Right renal cortex interstitium (tissue), 3 donors: ENCODE results near the gene NELL1. TPM values are rescaled to one million over a fixed set of nuclear protein-coding genes. Genes with fewer than 3 reads are reported as not detected.
A peak's percentile ranks its signal among the peaks of the same experiment; 100 is the strongest.

ENCODE experiments used
- DNase-seq, 3 donors: peaks; one replicate each; pipeline ENCODE4 v3.0.0-alpha.2; 2013; ENCODE audit warnings: low read depth in 3 of 3, low spot score in 2 of 3
- polyA plus RNA-seq, 3 donors: library from polyadenylated mRNA; unstranded; fragments of 120-200 nt; gene quantifications; one replicate each; pipeline ENCODE4 v1.2.1, GENCODE V29; 2013; ENCODE audit not compliant: insufficient read length in 3 of 3

The NELL1 gene
- polyA plus RNA-seq: 1 to 10 TPM; 2.8 to 3.8 (median 3.6) TPM

DNA sequence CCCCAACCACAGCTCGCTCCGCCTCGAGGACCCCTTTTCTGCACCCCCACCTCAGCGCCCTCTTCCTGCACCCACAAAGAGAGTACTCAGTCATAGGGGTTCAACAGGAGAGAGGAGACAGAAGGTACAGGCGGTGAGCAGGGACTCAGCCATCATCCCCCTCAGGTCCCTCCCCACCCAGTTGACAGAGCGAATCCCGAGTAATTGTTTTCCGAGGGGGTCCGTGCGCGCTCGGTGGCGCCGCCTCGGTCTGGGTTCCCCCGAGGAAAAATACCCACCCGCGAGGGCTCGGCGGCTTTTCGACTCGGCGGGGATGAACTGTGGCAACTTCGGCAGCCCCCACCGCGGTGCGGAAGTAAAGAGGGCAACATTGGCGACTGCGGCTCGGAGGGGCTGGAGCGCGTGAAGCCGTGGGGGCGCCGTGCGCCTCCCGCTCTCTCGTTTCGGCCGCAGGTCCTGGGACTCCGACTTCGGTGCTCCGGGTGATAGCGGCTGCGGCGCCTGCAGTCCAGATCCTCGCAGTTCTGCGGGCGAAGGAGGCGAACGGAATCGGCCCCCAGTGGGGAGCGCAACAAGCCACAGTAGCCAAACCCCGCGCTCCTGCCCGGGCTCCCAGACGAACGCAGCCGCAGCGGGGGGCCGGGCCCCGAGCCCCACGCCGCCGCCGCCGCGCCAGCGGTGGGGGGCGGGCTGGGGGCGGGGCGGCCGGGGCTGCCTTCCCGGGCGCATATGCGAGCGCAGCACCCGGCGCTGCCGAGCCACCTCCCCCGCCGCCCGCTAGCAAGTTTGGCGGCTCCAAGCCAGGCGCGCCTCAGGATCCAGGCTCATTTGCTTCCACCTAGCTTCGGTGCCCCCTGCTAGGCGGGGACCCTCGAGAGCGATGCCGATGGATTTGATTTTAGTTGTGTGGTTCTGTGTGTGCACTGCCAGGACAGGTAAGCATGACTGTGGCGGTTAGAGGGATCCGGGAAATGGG, at the start of gene NELL1:
NELL1 (plus strand) TSS at position 743 of the 976 bp plus-strand sequence.
- no peak for DNase-seq

DNA sequence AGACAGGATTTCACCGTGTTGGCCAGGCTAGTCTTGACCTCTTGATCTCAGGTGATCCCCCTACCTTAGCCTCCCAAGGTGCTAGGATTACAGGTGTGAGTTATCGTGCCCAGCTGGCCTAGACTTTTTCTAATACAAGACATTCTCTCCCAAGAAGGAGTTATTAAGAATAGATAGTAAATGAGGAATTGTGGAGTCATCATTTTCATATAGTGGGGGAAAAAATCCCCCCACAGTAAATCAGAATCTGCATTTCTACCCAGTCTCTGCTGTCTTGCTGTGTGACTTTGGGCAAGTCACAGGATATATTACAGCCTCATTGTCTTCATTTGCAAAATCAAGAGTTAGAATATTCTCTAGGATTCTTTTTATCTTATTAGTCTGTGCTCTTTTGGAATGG, 48.4 kb upstream of the NELL1 start:
- DNase-seq: no peak

DNA sequence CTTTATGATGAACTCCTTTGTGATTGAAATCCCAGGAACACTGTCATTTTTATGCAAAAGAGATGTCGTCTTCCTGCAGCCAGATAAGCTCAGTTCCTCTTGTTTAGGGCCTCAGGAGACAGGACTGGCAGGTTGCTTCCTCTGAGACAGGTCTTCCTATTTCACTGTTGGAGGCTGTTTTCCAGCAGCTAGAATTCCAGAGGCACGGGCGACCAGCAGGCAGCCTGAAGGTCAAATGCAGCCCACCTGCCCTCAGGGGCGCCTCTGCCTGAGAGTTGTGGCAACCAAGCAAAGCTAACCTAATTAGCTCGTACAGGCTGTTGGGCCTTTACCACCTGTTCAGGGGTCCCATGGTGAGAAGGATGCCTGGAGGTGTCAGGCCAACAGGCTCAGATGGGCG, 47.7 kb upstream of the NELL1 start:
- no peak for DNase-seq

DNA sequence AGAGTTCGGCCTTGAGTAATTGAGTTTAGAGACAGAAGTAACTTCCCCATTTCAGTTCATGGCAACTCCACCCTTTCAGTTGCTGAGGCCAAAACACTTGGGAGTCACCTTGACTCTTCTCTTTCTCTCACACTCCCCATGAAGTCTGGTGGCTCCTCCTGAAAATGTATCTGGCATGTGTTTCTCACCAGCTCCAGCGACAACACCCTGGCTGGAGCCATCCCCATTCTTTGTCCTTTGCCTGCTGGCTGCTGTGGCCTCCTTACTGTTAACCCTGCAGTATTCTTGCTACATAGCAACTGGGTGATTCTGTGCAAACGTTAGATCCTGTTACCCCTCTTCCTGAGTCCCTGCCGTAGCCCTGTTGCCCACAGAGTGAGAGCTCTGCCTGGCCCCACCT, 46.1 kb upstream of the NELL1 start:
- no peak for DNase-seq

GRCh38 chr11:20626279-20626678, 43.1 kb upstream of the NELL1 start:
- DNase-seq: no peak

DNA sequence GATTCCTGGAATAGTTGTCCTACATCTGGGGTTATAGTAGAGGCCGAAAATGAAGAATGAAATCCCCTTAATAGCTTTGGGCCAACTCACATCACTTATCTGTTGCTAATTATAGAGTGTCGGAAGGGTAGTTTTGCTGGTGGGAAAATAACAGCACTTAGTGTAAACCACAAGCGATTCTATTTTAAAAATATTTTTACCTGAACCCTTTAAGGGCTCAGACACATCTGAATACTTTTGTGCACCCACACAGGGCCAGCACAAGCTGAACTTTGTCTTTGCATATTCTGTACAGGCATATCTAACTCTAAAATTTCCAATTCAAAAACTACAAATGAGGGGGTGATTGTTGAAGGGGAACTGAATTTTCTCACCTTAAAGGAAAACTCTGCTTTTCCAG, 42.4 kb upstream of the NELL1 start:
- no peak for DNase-seq

GRCh38 chr11:20627701-20628100, 41.7 kb upstream of the NELL1 start:
- no peak for DNase-seq

DNA sequence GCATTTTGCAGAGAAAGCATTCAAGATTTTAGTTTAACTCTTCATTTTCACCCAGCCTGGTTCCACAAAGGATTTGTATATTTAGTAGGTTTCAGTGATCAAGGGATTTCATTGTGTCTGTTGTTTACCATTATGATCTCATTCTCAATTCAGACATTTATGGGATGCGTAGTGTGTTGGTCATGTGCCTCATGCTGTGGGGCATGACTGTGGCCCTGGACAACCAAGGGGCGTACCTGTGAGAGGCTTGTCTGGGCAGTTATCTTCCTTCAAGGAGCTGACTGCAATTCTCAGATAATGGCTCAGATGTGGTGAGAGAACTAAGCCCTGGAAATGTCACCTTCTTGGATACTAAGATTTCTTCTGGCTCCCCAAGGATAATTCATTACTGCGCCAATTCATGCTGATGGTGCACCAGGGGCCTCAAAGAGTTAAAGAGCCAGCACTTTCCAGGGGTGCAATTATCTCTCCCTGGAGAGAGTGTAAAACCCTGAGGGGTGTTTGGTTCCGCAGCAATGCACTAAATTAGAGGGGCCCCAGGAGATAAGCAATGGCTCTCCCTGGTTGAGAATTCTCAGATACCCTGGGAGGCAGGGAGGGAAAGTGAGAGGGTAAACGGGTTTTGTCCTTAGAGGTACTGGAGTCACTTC, 37.7 kb upstream of the NELL1 start:
- DNase-seq: no peak

GRCh38 chr11:20632169-20632532, 37.2 kb upstream of the NELL1 start:
- no peak for DNase-seq

DNA sequence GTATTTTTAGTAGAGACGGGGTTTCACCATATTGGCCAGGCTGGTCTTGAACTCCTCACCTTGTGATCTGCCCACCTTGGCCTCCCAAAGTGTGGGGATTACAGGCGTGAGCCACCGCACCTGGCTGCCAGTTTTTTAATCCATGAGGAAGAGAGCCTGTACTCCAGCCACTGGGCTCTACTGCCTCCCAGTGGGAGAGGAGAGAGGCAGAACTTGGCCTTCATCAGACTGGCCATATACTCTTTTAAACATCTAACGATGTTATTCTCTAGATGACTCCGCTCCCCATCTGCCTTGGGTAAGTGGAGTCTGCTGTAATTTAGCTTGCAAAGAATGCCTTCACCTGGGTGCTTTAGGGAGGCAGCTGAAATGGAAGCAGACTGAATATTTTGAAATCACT, 35.3 kb upstream of the NELL1 start:
- DNase-seq: no peak

GRCh38 chr11:20634781-20635180, 34.6 kb upstream of the NELL1 start:
- no peak for DNase-seq

- DNase-seq: no peak
These were observed 31.3 kb upstream of the NELL1 start for GRCh38 chr11:20638074-20638473.

GRCh38 chr11:20639688-20640087, 29.7 kb upstream of the NELL1 start:
- no peak for DNase-seq

DNA sequence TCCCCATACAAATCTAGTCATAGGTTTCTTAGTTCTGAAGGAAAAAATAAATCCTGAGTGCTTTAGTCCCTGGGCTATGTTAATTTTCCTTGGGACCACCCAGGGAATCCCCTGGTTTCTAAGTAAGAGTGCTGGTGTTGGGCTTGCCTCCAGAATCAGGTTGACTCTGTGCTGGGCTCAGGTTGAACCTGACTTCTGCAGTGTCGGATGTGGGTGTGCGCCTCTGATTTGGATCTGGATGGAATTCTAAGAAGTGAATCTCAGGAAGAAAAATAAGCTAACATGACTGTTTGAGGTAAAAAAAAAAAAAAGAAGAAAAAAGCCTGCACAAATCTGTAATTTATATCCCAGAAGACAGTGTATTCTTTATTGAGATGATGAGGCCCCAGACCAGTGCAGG, 29.0 kb upstream of the NELL1 start:
- no peak for DNase-seq

DNA sequence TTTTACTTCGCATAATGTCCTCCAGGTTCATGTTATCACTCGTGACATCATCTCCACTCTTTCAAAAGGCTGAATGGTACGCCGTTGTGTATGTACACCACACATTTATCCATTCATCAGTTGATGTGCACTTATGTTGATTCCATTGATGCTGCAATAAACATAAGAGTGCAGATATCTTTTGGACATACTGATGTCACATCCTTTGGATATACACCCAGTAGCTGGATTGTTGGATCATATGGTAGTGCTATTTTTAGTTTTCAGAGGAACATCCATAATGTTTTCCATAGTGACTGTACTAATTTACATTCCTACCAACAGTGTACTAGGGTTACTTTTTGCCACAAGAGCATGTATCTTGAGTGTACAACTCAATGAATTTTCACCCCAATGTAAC, 25.0 kb upstream of the NELL1 start:
- no peak for DNase-seq

GRCh38 chr11:20647976-20648565, 21.3 kb upstream of the NELL1 start:
- DNase-seq: peak in 2 of 3 donors; percentile 37 to 53

DNA sequence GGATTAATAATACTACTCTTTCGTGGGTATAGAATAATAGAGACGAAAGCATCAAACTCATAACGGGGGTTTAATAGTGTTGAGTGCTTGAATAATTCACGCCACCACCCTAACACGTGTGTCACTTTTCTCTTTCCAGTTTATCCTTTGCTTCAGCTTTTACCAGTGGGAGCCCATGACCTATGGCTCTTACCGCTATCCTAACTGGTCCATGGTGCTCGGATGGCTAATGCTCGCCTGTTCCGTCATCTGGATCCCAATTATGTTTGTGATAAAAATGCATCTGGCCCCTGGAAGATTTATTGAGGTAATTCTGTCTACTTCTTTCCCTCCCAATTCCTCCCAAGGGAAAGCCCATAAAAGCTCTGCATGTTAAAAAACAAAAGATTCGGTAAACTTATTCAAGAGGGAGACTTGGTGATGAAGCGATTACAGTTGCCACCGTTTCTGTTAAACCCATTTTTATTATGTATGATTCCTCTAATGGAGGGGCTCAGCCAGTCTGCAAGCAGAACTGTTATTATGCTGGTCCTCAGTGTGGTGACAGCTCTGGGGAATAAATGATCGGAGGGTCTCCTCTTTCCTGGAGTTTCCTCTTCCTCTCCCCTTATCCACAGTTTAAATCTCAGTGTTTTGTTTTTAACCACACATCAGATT, 17.1 kb upstream of the NELL1 start:
- DNase-seq: no peak

DNA sequence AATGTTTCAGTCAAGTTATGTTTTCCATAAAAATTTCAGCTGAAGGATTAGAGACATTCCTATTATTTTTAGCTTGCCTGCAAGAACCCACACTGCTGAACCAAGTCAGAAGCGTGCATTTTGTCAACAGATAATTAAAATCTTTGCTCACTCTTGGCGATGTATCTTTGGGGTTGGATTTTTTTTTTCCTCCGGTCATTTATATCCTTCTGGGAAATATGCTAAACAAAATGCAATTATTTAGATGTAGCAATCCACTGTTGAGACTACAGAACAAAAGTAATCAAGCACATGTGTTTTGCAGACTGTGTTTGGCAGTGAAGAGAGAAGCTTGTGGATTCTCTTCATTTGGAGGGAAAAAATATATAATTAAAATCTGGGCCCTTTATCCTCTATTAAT, 15.3 kb upstream of the NELL1 start:
- no peak for DNase-seq

GRCh38 chr11:20656901-20657300, 12.5 kb upstream of the NELL1 start:
- DNase-seq: no peak

- no peak for DNase-seq
These were observed 11.3 kb upstream of the NELL1 start for GRCh38 chr11:20658135-20658534.

GRCh38 chr11:20661445-20661844, 7.9 kb upstream of the NELL1 start:
- no peak for DNase-seq
